Hepatocyte (in vitro differentiated cells): ENCODE measurements around the gene CCDC167.

Experiments used
- CTCF ChIP-seq: fragments of 200-600 bp; sonication (generic); IDR thresholded peaks from 2 replicates; pipeline ENCODE4 v1.5.1; 2016; ENCODE audit warnings: antibody characterized with exemption, mild to moderate bottlenecking; ENCODE audit not compliant: poor library complexity
- EZH2 ChIP-seq: fragments of 200-600 bp; sonication (generic); IDR thresholded peaks from 2 replicates; pipeline ENCODE4 v1.6.1; 2016; ENCODE audit warnings: antibody characterized with exemption, mild to moderate bottlenecking, borderline replicate concordance

DNA sequence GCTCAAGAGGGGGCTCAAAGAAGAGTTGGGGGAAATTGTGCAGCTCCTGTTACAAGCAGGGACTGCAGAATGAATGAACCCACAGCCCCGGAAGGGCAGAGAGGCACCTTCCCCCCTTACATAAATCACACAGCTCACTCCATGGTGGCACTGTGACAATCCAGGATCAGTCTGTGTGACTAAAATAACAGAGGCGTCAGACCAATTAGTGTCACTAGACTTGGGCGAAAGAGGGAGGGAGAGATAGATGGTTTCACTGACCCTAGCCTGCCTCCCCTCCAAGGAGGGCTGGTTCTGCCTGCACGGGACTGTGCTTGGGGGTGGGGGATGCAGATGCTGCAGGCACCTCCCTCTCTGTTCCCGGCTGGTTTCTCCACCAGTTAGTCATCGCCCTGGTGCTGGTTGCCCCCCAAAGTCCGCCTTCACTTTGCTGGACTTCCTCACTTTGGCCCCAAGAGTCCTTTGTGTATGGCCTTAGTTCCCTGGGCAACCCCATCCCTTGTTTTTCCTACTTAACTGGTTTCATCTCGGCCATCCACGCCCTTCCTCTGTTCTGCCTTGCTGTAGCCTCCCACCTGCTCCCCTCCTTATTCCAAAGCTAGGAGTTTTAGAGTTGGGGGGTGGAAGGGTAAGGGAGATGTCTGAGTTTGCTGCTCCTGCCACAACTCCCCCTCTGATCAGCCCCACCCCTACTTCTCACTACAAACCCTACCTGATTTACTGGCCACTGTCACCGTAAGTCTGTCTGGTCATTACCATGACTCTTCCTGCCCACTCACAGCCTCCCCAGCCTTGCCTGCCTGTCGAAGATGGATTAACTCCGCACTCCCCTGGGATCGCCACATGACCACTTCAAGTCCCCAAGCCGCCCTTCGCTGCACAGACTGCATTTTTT, 17.7 kb downstream of the CCDC167 start:
- TF ChIP-seq CTCF (no peak), EZH2 (no peak)
